GM12801 (cell line): ENCODE measurements around the gene PACRG.

Source experiments
- CTCF ChIP-seq: IDR thresholded peaks from one replicate; pipeline ENCODE4 v1.5.1; 2011; ENCODE audit warnings: control low read depth; ENCODE audit not compliant: insufficient read length; ENCODE audit errors: extremely low read depth

The PACRG gene

GRCh38 chr6:163095401-163095800, 367.6 kb downstream of the PACRG start:
- no peak for TF ChIP-seq CTCF

- no peak for TF ChIP-seq CTCF
Observed at GRCh38 chr6:163098827-163099479, 371.2 kb downstream of the PACRG start.

- no peak for TF ChIP-seq CTCF
Observed at GRCh38 chr6:163099621-163100171, 371.9 kb downstream of the PACRG start.

- TF ChIP-seq CTCF = no peak
Observed at GRCh38 chr6:163100259-163100658, 372.5 kb downstream of the PACRG start.

GRCh38 chr6:163113358-163113962, 385.7 kb downstream of the PACRG start:
- TF ChIP-seq CTCF = no peak

GRCh38 chr6:163118941-163119340, 391.2 kb downstream of the PACRG start:
- no peak for TF ChIP-seq CTCF

GRCh38 chr6:163120223-163120622, 392.4 kb downstream of the PACRG start:
- TF ChIP-seq CTCF = no peak
